Cerebellar nuclear complex (tissue), 1 donor: Measurements from ENCODE around the gene ATP6V0A1.

Experiments
- DNase-seq, 2 experiments: peaks; one replicate each; lab custom pipeline; 2025; lab: John Stamatoyannopoulos, UW

ATP6V0A1 gene

DNA sequence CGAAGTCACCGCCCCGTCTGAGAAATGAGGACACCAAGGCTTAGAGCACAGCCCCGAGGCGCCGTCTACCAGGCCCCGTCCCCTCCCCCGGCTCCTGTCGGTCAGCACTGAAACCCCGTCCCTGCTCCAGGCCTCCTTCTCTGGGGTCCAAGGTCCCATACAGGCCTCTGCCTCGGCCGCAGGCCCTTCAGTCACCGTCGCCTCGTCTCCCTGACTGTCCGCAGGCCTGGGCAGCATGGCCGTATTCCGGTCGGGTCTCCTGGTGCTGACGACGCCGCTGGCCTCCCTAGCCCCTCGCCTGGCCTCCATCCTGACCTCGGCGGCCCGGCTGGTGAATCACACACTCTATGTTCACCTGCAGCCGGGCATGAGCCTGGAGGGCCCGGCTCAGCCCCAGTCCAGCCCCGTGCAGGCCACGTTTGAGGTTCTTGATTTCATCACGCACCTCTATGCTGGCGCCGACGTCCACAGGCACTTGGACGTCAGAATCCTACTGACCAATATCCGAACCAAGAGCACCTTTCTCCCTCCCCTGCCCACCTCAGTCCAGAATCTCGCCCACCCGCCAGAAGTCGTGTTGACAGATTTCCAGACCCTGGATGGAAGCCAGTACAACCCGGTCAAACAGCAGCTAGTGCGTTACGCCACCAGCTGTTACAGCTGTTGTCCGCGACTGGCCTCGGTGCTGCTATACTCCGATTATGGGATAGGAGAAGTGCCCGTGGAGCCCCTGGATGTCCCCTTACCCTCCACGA is 103.9 kb downstream of the ATP6V0A1 start:
- no peak for DNase-seq

DNA sequence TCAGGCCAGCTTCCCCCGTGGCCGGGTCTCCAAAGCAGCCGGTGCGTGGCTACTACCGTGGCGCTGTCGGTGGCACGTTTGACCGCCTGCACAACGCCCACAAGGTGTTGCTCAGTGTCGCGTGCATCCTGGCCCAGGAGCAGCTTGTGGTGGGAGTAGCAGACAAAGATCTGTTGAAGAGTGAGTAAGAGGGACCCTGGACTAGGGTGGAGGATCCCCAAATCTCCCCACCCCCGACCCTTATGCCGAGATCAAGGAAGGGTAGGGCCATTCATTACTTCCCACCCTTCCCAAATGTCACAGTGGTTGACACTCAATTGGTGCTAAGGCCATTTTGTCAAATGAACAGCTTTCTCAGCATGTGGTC is 104.4 kb downstream of the ATP6V0A1 start:
- DNase-seq: no peak

DNA sequence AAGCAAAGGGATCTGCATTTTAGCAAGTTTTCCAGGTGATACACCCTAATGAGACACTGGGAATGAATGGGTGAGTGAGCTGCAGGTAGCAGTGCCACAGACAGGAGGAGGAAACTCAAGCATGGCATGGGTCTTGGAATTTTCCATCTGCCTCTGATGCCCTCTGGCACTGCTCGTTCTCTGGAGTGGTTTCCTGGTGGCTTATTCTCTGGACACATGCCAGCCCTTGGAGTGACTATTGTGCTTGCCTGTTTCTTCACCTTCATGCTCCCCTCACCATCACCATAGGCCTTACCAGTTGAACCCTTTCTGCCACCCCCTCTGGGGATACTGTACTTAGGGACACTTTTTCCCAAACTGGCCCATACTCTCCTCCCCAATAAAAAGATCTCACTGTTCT is 104.9 kb downstream of the ATP6V0A1 start:
- no peak for DNase-seq

DNA sequence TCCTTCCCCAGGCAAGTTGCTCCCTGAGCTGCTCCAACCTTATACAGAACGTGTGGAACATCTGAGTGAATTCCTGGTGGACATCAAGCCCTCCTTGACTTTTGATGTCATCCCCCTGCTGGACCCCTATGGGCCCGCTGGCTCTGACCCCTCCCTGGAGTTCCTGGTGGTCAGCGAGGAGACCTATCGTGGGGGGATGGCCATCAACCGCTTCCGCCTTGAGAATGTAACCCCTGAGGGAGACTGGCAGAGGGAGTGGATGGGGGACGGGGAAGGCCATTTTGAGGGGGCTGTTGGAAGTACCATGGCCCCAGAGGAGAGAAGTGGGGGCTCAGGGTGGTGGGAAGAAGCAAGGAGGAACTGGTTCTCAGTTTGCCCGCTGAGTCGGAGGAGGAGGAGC is 105.3 kb downstream of the ATP6V0A1 start:
- no peak for DNase-seq

DNA sequence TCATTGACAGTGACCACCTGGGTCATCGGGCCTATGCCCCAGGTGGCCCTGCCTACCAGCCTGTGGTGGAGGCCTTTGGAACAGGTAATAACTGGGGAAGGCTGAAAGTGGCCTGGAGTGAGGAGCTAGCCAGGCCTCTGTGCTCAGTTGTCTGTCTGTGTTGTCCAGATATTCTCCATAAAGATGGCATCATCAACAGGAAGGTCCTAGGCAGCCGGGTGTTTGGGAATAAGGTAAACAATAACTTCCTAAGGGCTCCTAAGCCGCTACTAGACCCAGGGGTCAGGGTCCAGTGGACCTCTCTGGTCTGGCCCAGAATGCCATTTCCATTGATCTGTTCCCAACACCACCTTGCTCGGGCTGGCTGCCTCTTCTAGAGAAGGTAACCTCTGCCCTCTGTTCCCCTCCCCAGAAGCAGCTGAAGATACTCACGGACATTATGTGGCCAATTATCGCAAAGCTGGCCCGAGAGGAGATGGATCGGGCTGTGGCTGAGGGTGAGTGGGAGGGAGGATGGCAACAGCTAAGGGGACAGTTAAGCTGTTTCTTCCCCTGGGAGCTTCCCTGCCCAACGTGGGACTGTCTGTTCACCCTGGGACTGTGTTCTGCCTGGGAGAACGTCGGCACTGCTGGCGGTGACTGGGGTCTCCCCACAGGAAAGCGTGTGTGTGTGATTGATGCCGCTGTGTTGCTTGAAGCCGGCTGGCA is 106.3 kb downstream of the ATP6V0A1 start:
- no peak for DNase-seq

DNA sequence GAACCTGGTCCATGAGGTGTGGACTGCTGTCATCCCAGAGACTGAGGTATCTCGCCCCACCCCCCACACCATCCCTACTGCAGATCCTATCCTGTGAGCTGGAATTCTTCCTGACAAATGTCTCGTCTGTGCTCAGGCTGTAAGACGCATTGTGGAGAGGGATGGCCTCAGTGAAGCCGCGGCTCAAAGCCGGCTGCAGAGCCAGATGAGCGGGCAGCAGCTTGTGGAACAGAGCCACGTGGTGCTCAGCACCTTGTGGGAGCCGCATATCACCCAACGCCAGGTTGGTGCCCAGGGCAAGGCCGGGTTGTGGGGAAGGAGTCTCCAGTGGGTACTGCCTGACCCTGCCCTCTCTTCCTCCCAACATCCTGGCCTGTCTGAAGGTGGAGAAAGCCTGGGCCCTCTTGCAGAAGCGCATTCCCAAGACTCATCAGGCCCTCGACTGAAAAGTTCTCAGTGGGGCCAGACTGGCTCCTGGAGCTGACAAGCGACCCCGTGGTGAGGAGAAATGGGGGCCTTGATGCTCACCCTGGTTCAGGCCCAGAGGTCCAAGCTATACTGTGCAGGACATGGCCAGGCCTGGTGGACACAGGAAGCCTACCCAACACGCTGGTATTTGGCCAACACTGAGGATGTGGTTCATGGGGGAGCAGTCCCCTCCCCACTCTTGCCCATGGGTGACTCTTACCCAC is 107.0 kb downstream of the ATP6V0A1 start:
- no peak for DNase-seq

DNA sequence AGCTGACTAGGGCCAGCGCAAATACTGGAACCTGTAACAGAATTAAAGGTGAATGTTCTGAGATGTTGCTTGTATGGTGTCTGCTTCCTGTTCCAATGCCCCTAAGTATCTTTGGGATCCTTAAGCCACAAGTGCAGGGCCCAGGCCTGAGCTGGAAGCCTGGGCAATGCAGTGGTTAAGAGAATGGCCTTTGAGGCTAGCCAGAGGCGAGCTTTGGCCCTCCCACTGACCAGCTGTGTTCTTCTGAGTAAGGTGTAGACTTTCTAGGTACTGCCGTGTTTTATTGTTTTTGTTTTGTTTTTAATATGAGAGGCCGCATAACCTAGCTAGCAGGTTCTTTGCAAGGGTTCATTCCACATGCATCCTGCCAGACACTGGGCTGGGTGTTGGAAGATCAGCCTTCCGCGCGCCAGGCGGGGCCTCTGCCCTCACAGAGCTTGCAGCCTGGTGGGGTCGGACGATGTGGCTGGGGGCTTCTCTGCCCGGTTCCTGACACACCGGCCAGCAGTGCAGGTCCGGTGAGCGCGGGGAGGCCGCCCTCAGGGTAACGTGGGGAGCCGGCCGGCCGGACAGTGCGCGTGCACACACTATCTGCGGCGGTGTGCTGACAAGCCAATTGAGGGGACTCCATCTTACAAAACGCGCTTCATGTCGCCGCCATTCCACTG is 107.7 kb downstream of the ATP6V0A1 start:
- no peak for DNase-seq

DNA sequence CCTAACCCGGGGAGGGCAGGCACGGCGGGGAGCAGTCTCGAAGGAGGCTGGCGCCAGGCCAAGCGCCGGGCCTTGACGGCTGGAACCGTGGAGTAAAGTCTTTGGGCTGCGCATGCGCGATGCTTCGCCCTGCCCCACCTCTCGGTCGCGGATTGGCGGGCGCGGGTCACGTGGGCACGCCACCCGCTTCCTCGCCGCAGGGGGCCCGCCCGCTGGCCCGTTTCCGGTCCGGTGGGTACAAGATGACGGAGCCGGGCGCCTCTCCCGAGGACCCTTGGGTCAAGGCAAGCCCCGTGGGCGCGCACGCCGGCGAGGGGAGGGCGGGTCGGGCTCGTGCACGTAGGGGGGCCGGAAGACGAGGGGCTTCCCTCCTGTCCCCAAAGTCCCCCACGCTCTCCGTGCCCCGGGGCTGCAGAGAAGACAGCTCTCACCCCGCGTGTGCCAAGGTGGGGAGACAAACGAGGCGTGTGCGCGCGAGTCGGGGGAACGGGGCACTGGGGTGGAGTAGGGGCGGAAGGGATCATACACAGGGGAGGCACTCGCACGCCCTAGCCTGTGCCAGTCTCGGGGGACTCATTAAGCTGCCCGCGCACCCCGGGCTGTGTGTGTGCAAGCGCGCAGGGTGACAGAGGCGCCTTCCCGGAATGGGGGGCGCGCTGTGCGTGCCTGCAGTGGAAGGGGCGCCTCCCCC is 108.3 kb downstream of the ATP6V0A1 start, which contains the start of gene MLX:
MLX (plus strand) TSS at position 218 of the 691 bp plus-strand sequence; CDS start at position 243, 25 bp downstream.
- peak in 1 of 2 experiments; percentile 69 for DNase-seq

DNA sequence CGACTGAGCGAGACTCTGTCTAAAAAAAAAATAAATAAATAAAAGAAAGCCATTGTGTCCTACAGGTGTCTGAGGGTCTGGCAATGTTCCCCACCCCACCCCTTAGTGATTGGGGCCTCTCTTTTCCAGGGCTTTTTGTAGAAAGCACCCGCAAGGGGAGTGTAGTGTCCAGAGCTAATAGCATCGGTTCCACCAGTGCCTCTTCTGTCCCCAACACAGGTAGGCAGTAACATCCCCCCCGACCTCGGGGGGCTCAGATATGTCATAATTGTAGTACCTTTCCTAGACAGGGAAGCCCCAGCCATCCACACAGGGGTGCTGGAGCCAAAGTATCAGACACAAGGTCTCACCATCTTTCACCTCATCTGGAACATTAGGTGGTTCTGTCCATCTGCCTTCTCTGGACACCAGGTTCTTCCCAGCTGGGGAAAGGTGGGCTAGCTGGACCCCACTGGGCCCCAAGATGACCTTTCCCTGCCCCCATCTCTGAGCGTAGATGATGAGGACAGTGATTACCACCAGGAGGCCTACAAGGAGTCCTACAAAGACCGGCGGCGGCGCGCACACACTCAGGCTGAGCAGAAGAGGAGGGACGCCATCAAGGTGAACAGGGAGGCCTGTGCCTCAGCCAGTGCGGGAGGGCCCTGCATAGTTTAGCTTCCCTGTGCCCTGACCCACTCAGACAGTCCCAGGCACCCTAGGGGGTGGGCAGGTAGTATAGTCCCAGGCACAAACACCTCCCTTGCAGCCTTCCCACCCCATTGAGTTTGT is 109.8 kb downstream of the ATP6V0A1 start:
- DNase-seq: no peak

DNA sequence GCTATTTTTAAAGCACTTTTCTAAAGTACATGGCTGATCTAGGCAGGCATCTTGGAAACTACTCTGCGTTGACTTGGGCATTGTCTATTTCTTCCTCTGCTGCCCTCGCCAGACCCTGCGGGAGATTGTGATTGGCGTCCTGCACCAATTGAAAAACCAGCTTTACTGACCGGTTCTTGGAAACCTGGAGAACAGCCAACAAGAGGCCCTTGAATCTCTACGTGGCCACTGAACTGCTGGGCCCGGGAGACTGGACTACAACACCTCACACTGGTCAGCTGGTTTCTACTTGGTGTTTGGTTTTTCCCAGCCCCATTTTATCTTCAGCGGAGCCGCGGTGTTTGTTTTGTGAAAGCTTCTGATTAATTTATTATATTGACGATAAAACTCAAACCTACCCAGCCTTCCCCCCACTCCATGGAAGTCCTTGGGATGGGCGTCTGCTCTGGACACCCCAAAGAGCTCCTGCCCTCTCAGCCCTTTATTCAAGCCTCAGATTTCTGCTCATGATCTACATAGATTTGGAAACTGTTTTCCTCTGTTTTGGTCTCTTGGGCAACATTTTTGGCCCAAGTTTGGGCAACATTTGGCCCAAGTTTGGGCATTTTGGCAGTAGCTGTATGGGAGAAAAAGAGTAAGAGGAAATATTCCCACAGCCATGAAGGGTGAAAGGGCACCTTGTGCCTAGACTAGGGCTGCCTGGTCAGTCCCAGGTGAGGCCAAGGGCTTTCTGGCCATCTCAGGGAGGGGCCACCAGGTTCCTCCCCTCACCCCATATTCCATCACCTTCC is 113.0 kb downstream of the ATP6V0A1 start:
- no peak for DNase-seq
